Thoracic aorta (tissue), 2 donors: ENCODE measurements around the gene IFNG. TPM values are rescaled to one million over a fixed set of nuclear protein-coding genes. Genes with fewer than 3 reads are reported as not detected.

Experiments
- ATAC-seq: fragments of 150-250 bp; one replicate; pipeline ENCODE4 v1.8.0; 2017; ENCODE audit warnings: low read depth; ENCODE audit not compliant: insufficient number of reproducible peaks, low FRiP score
- DNase-seq: peaks from one replicate; pipeline ENCODE4 v3.0.0-alpha.2; 2020; ENCODE audit warnings: low spot score
- H3K27ac ChIP-seq, 2 donors: fragments of 200-600 bp; sonication (generic); 1 replicate in 1 of 2; 2 replicates in 1 of 2; pipeline ENCODE4 v1.5.1; 2016; ENCODE audit warnings: mild to moderate bottlenecking in 2 of 2, moderate library complexity in 2 of 2
- H3K27me3 ChIP-seq: fragments of 200-600 bp; sonication (generic); replicated peaks from 2 replicates; pipeline ENCODE4 v1.6.0; 2016; ENCODE audit warnings: mild to moderate bottlenecking; ENCODE audit not compliant: insufficient read depth
- H3K36me3 ChIP-seq: fragments of 200-600 bp; sonication (generic); one replicate; pipeline ENCODE4 v1.5.1; 2016
- H3K4me1 ChIP-seq, 2 donors: fragments of 200-600 bp; sonication (generic); 1 replicate in 1 of 2; 2 replicates in 1 of 2; pipeline versions ENCODE4 v1.5.1 to v1.6.0; 2016; ENCODE audit warnings: low read depth in 2 of 2, mild to moderate bottlenecking in 1 of 2; ENCODE audit not compliant: control insufficient read depth in 1 of 2
- H3K4me3 ChIP-seq: fragments of 200-600 bp; sonication (generic); 2 replicates; pipeline ENCODE4 v1.5.1; 2016; ENCODE audit warnings: mild to moderate bottlenecking
- H3K9me3 ChIP-seq: fragments of 200-600 bp; sonication (generic); 2 replicates; pipeline ENCODE4 v1.5.1; 2016
- CTCF ChIP-seq: fragments of 200-600 bp; sonication (generic); IDR thresholded peaks from one replicate; pipeline ENCODE4 v1.5.1; 2019; ENCODE audit warnings: antibody characterized with exemption
- total RNA-seq, 2 donors: library from RNA; depleted of rRNA; stranded (reverse); fragments of >200 nt; gene quantifications; one replicate each; pipeline versions ENCODE4 v1.1.0 to v1.2.3, GENCODE V29; 2016

IFNG gene
- total RNA-seq, 2 donors from 2014 or later: not detected

- no peaks in the 10 kb centered on the region for H3K9me3 ChIP-seq
- no peak for TF ChIP-seq CTCF
- H3K36me3 ChIP-seq: no peaks in the 10 kb centered on the region
- ATAC-seq (no peak), DNase-seq (no peak)
- H3K27me3 ChIP-seq: no peaks in the 10 kb centered on the region
- no peak overlapping the region for H3K4me3 ChIP-seq
- no peaks in the 10 kb centered on the region for H3K4me1 ChIP-seq
- no peak overlapping the region for H3K27ac ChIP-seq
Measured at GRCh38 chr12:68139001-68139400, 20.5 kb downstream of the IFNG start.

GRCh38 chr12:68138480-68138879 lies 21.1 kb downstream of the IFNG start:
- no peaks in the 10 kb centered on the region for H3K4me1 ChIP-seq
- no peaks in the 10 kb centered on the region for H3K27me3 ChIP-seq
- ATAC-seq: no peak
- TF ChIP-seq CTCF: no peak
- H3K27ac ChIP-seq: no peak overlapping the region
- no peak overlapping the region for H3K4me3 ChIP-seq
- no peaks in the 10 kb centered on the region for H3K9me3 ChIP-seq
- H3K36me3 ChIP-seq: no peaks in the 10 kb centered on the region
- DNase-seq: no peak

GRCh38 chr12:68137335-68137830 lies 22.2 kb downstream of the IFNG start:
- no peaks in the 10 kb centered on the region for H3K27me3 ChIP-seq
- no peak overlapping the region for H3K4me3 ChIP-seq
- H3K27ac ChIP-seq: no peak overlapping the region
- no peak for DNase-seq
- H3K9me3 ChIP-seq: no peaks in the 10 kb centered on the region
- no peaks in the 10 kb centered on the region for H3K4me1 ChIP-seq
- no peaks in the 10 kb centered on the region for H3K36me3 ChIP-seq
- ATAC-seq: no peak
- no peak for TF ChIP-seq CTCF

GRCh38 chr12:68135520-68135919 lies 24.0 kb downstream of the IFNG start:
- TF ChIP-seq CTCF: no peak

GRCh38 chr12:68131867-68132414 lies 27.6 kb downstream of the IFNG start:
- no peak overlapping the region for H3K4me3 ChIP-seq
- no peak overlapping the region for H3K27ac ChIP-seq
- no peaks in the 10 kb centered on the region for H3K36me3 ChIP-seq
- peaks cover 12% of the 10 kb centered on the region for H3K9me3 ChIP-seq
- H3K27me3 ChIP-seq: no peaks in the 10 kb centered on the region
- no peaks in the 10 kb centered on the region for H3K4me1 ChIP-seq
- no peak for TF ChIP-seq CTCF
- no peak for DNase-seq
- ATAC-seq: no peak

More at GRCh38 chr12:68135520-68135919, 24.0 kb downstream of the IFNG start:
- DNase-seq (no peak), ATAC-seq (no peak)
- no peaks in the 10 kb centered on the region for H3K36me3 ChIP-seq
- H3K4me1 ChIP-seq: no peaks in the 10 kb centered on the region
- H3K9me3 ChIP-seq: peaks cover 3% of the 10 kb centered on the region
- no peak overlapping the region for H3K4me3 ChIP-seq
- H3K27ac ChIP-seq: no peak overlapping the region
- no peaks in the 10 kb centered on the region for H3K27me3 ChIP-seq
